Glutamatergic neuron (in vitro differentiated cells): ENCODE data around the gene SMARCE1. TPM values are rescaled to one million over a fixed set of nuclear protein-coding genes. Genes with fewer than 3 reads are reported as not detected.

Source experiments
- DNase-seq: peaks from one replicate; pipeline ENCODE4 v3.0.0; 2022
- H3K27ac Mint-ChIP-seq: one replicate; pipeline ENCODE4 v1.8.0; 2020; ENCODE audit warnings: mild to moderate bottlenecking, mixed read lengths, inconsistent platforms; ENCODE audit not compliant: unreplicated experiment
- H3K27me3 Mint-ChIP-seq: one replicate; pipeline ENCODE4 v1.8.0; 2020; ENCODE audit warnings: mild to moderate bottlenecking, moderate library complexity, mixed read lengths, inconsistent platforms; ENCODE audit not compliant: unreplicated experiment
- H3K36me3 Mint-ChIP-seq: one replicate; pipeline ENCODE4 v1.8.0; 2020; ENCODE audit warnings: mild to moderate bottlenecking, mixed read lengths, inconsistent platforms; ENCODE audit not compliant: unreplicated experiment
- H3K4me1 Mint-ChIP-seq: one replicate; pipeline ENCODE4 v1.8.0; 2020; ENCODE audit warnings: mild to moderate bottlenecking, low read depth, mixed read lengths, inconsistent platforms; ENCODE audit not compliant: unreplicated experiment
- H3K4me3 Mint-ChIP-seq: one replicate; pipeline ENCODE4 v1.8.0; 2020; ENCODE audit warnings: mild to moderate bottlenecking, mixed read lengths, inconsistent platforms; ENCODE audit not compliant: unreplicated experiment
- H3K9me3 Mint-ChIP-seq: one replicate; pipeline ENCODE4 v1.8.0; 2020; ENCODE audit warnings: mild to moderate bottlenecking, moderate library complexity, mixed read lengths, inconsistent platforms; ENCODE audit not compliant: unreplicated experiment
- CTCF ChIP-seq: fragments of 200-600 bp; sonication (generic); IDR thresholded peaks from one replicate; pipeline ENCODE4 v1.5.0; 2021; ENCODE audit not compliant: partially characterized antibody, unreplicated experiment
- total RNA-seq: library from RNA; stranded (reverse); fragmentation: NEBNext Ultra II Directional; extraction: Animal tissue kit (Norgen Biotek cat#: 25700); gene quantifications from one replicate; pipeline ENCODE4 v1.2.1, GENCODE V29; 2021; ENCODE audit not compliant: unreplicated experiment

SMARCE1 gene
- total RNA-seq, 1 donor from 2014 or later: 207 TPM

- no peak for DNase-seq
- H3K9me3 Mint-ChIP-seq: peaks cover 2% of the 10 kb centered on the region
- no peak for TF ChIP-seq CTCF
- no peaks in the 10 kb centered on the region for H3K4me1 Mint-ChIP-seq
- H3K27ac Mint-ChIP-seq: no peak overlapping the region
- no peaks in the 10 kb centered on the region for H3K36me3 Mint-ChIP-seq
- H3K27me3 Mint-ChIP-seq: no peaks in the 10 kb centered on the region
- H3K4me3 Mint-ChIP-seq: no peak overlapping the region
These were observed 40.9 kb downstream of the SMARCE1 start for GRCh38 chr17:40606548-40607353.

- no peak for DNase-seq
- Mint-ChIP-seq H3K27me3 (no peaks in the 10 kb centered on the region), H3K27ac (no peak overlapping the region), H3K4me1 (no peaks in the 10 kb centered on the region), H3K4me3 (no peak overlapping the region), H3K9me3 (peaks cover 2% of the 10 kb centered on the region), H3K36me3 (no peaks in the 10 kb centered on the region)
- TF ChIP-seq CTCF: no peak
These were observed 42.3 kb downstream of the SMARCE1 start for GRCh38 chr17:40605306-40605705.

- Mint-ChIP-seq H3K36me3 (no peaks in the 10 kb centered on the region), H3K9me3 (no peaks in the 10 kb centered on the region), H3K4me1 (no peaks in the 10 kb centered on the region), H3K27me3 (peaks cover 3% of the 10 kb centered on the region), H3K27ac (no peak overlapping the region), H3K4me3 (no peak overlapping the region)
- TF ChIP-seq CTCF: no peak
- DNase-seq: no peak
These were observed 43.1 kb downstream of the SMARCE1 start for GRCh38 chr17:40604327-40605080.

GRCh38 chr17:40602445-40603443 is 44.9 kb downstream of the SMARCE1 start:
- DNase-seq: no peak
- no peak for TF ChIP-seq CTCF
- Mint-ChIP-seq H3K36me3 (no peaks in the 10 kb centered on the region), H3K27me3 (peaks cover 7% of the 10 kb centered on the region), H3K4me1 (peaks cover 2% of the 10 kb centered on the region), H3K27ac (no peak overlapping the region), H3K9me3 (no peaks in the 10 kb centered on the region), H3K4me3 (no peak overlapping the region)
